Duodenal mucosa (tissue), 2 donors: ENCODE data around the gene ENDOV.

Experiments
- H3K27ac ChIP-seq: one replicate; pipeline ENCODE4 v1.7.0; 2013; ENCODE audit warnings: low read depth, low read length
- H3K27me3 ChIP-seq, 2 donors: one replicate each; pipeline ENCODE4 v1.7.0; 2013; ENCODE audit warnings: low read length in 2 of 2, control low read depth in 1 of 2; ENCODE audit not compliant: insufficient read depth in 2 of 2, control insufficient read depth in 1 of 2
- H3K36me3 ChIP-seq, 2 donors: one replicate each; pipeline ENCODE4 v1.7.0; 2013; ENCODE audit warnings: low read length in 2 of 2, control low read depth in 1 of 2; ENCODE audit not compliant: insufficient read depth in 2 of 2, control insufficient read depth in 1 of 2
- H3K4me1 ChIP-seq, 2 donors: one replicate each; pipeline ENCODE4 v1.7.0; 2013; ENCODE audit warnings: low read length in 2 of 2, control low read depth in 1 of 2; ENCODE audit not compliant: insufficient read depth in 2 of 2, control insufficient read depth in 1 of 2
- H3K4me3 ChIP-seq, 2 donors: one replicate each; pipeline ENCODE4 v1.7.0; 2013; ENCODE audit warnings: low read length in 2 of 2, low read depth in 1 of 2
- H3K9ac ChIP-seq, 2 donors: one replicate each; pipeline ENCODE4 v1.7.0; 2013; ENCODE audit warnings: low read length in 2 of 2, low read depth in 1 of 2
- H3K9me3 ChIP-seq, 2 donors: one replicate each; pipeline ENCODE4 v1.7.0; 2013; ENCODE audit warnings: low read length in 2 of 2, control low read depth in 1 of 2; ENCODE audit not compliant: control insufficient read depth in 1 of 2

ENDOV gene

GRCh38 chr17:80430446-80431245 lies 15.7 kb downstream of the ENDOV start:
- no peak overlapping the region for H3K9ac ChIP-seq
- H3K27me3 ChIP-seq, result no peaks in the 10 kb centered on the region
- no peak overlapping the region for H3K4me3 ChIP-seq
- no peaks in the 10 kb centered on the region for H3K36me3 ChIP-seq
- no peaks in the 10 kb centered on the region for H3K4me1 ChIP-seq
- no peak overlapping the region for H3K27ac ChIP-seq
- H3K9me3 ChIP-seq, result no peaks in the 10 kb centered on the region

- no peak overlapping the region for H3K27ac ChIP-seq
- H3K36me3 ChIP-seq, result no peaks in the 10 kb centered on the region
- H3K9ac ChIP-seq, result no peak overlapping the region
- no peaks in the 10 kb centered on the region for H3K9me3 ChIP-seq
- no peaks in the 10 kb centered on the region for H3K4me1 ChIP-seq
- no peaks in the 10 kb centered on the region for H3K27me3 ChIP-seq
- H3K4me3 ChIP-seq, result no peak overlapping the region
Measured at GRCh38 chr17:80431246-80432195, 16.6 kb downstream of the ENDOV start.

- Histone ChIP-seq H3K27ac (no peak overlapping the region), H3K4me3 (no peak overlapping the region), H3K9me3 (no peaks in the 10 kb centered on the region), H3K36me3 (no peaks in the 10 kb centered on the region), H3K4me1 (no peaks in the 10 kb centered on the region), H3K9ac (no peak overlapping the region), H3K27me3 (no peaks in the 10 kb centered on the region)
Measured at GRCh38 chr17:80432350-80432955, 17.5 kb downstream of the ENDOV start.

- no peak overlapping the region for H3K27ac ChIP-seq
- no peaks in the 10 kb centered on the region for H3K27me3 ChIP-seq
- H3K4me1 ChIP-seq, result no peaks in the 10 kb centered on the region
- H3K36me3 ChIP-seq, result no peaks in the 10 kb centered on the region
- no peak overlapping the region for H3K9ac ChIP-seq
- no peaks in the 10 kb centered on the region for H3K9me3 ChIP-seq
- no peak overlapping the region for H3K4me3 ChIP-seq
Measured at GRCh38 chr17:80432961-80433550, 18.1 kb downstream of the ENDOV start.

- H3K36me3 ChIP-seq, result no peaks in the 10 kb centered on the region
Measured at GRCh38 chr17:80433916-80434666, 19.1 kb downstream of the ENDOV start.

GRCh38 chr17:80437532-80437931 lies 22.6 kb downstream of the ENDOV start:
- Histone ChIP-seq H3K9ac (no peak overlapping the region), H3K9me3 (no peaks in the 10 kb centered on the region), H3K4me1 (no peaks in the 10 kb centered on the region), H3K36me3 (no peaks in the 10 kb centered on the region), H3K27me3 (no peaks in the 10 kb centered on the region), H3K4me3 (no peak overlapping the region), H3K27ac (no peak overlapping the region)

More at GRCh38 chr17:80433916-80434666, 19.1 kb downstream of the ENDOV start:
- Histone ChIP-seq H3K4me3 (no peak overlapping the region), H3K9ac (no peak overlapping the region), H3K27me3 (no peaks in the 10 kb centered on the region), H3K4me1 (no peaks in the 10 kb centered on the region), H3K9me3 (no peaks in the 10 kb centered on the region), H3K27ac (no peak overlapping the region)

GRCh38 chr17:80438806-80439205 lies 23.8 kb downstream of the ENDOV start:
- Histone ChIP-seq H3K27ac (no peak overlapping the region), H3K4me3 (no peak overlapping the region)

GRCh38 chr17:80439499-80439898 lies 24.5 kb downstream of the ENDOV start:
- H3K36me3 ChIP-seq, result no peaks in the 10 kb centered on the region
- H3K27me3 ChIP-seq, result no peaks in the 10 kb centered on the region
- H3K9ac ChIP-seq, result no peak overlapping the region
- no peak overlapping the region for H3K4me3 ChIP-seq
- no peaks in the 10 kb centered on the region for H3K4me1 ChIP-seq
- no peak overlapping the region for H3K27ac ChIP-seq
- no peaks in the 10 kb centered on the region for H3K9me3 ChIP-seq

More at GRCh38 chr17:80438806-80439205, 23.8 kb downstream of the ENDOV start:
- no peaks in the 10 kb centered on the region for H3K4me1 ChIP-seq
- H3K9ac ChIP-seq, result no peak overlapping the region
- no peaks in the 10 kb centered on the region for H3K27me3 ChIP-seq
- no peaks in the 10 kb centered on the region for H3K9me3 ChIP-seq
- H3K36me3 ChIP-seq, result no peaks in the 10 kb centered on the region

- H3K27me3 ChIP-seq, result no peaks in the 10 kb centered on the region
- no peaks in the 10 kb centered on the region for H3K4me1 ChIP-seq
- H3K9me3 ChIP-seq, result no peaks in the 10 kb centered on the region
- no peak overlapping the region for H3K27ac ChIP-seq
- no peak overlapping the region for H3K9ac ChIP-seq
- H3K36me3 ChIP-seq, result no peaks in the 10 kb centered on the region
- no peak overlapping the region for H3K4me3 ChIP-seq
Measured at GRCh38 chr17:80441133-80441578, 26.2 kb downstream of the ENDOV start.
